ENCODE data around the gene OR5C1. TPM values are rescaled to one million over a fixed set of nuclear protein-coding genes. Genes with fewer than 3 reads are reported as not detected.

OR5C1 gene
- total and polyA plus RNA-seq, 9 of the 15 experiments (the other 6 are each of a cell fraction or from before 2014, with no cell fraction given): not detected

DNA sequence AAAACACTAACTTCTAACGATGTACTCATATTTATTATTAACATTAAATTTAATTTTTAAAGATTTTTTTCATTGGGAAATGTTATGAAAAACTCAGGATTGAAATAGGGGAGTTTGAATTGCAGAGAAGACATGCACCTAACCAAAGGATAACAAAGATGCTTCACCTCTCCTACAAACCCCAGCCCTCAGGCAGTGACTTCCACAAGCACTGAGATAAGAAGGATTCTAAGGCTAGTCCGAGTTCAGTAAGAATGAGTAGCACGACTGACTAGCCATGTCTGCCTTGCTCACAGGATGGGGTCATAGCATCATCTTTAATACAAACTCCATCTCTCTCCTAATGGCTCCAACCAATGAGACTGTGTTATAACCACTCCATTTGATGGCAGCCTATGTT lies 7.1 kb upstream of the OR5C1 start:
- BruUV-seq (replicated peaks): no TSS peak
- Histone ChIP-seq H3K4me1 (replicated peaks in 1 of 2; ENCODE audit: control insufficient read depth in 2 of 2, insufficient read depth in 2 of 2, low read length in 2 of 2) (no peaks in the 10 kb centered on the region), H3K27ac (ENCODE audit: extremely low read depth, low read depth, low read length) (no peak overlapping the region), H3K9ac (ENCODE audit: insufficient read depth in 1 of 2, low read depth in 2 of 2, low read length in 2 of 2) (no peak overlapping the region), H3K27me3 (ENCODE audit: control insufficient read depth in 2 of 2, insufficient read depth in 2 of 2, low read length in 2 of 2) (peaks cover 4 to 12% of the 10 kb centered on the region in 2 experiments; a peak in 3 of 5 replicates), H3K9me1 (ENCODE audit: control insufficient read depth, insufficient read depth, low read length) (peaks cover 3% of the 10 kb centered on the region), H3K36me3 (ENCODE audit: control insufficient read depth, insufficient read depth, low read length) (no peaks in the 10 kb centered on the region), H3K4me2 (ENCODE audit: insufficient read depth, low read length) (no peak overlapping the region), H3K79me2 (ENCODE audit: control insufficient read depth, insufficient read depth, low read length) (no peaks in the 10 kb centered on the region), H4K20me1 (replicated peaks; ENCODE audit: control insufficient read depth, insufficient read depth, low read length) (no peaks in the 10 kb centered on the region), H2AFZ (ENCODE audit: low read depth, low read length) (no peak overlapping the region), H3K9me3 (replicated peaks; ENCODE audit: control insufficient read depth, insufficient read depth, low read depth, low read length) (no peaks in the 10 kb centered on the region), H3K4me3 (no peak overlapping the region)
- in situ Hi-C loops (cut with MboI): no loop called here
- WGBS (ENCODE audit: insufficient coverage, low coverage, missing lambda C conversion rate): 0% methylated on average over 3 of the region's 3 CpGs
- DNase-seq (ENCODE audit: extremely low read depth in 1 of 4, low spot score in 3 of 4) (no peak), FAIRE-seq (peak; percentile 29), ATAC-seq (no peak)
- ChIA-PET POLR2A (no interaction called here), CTCF (ENCODE audit: low intra/inter-chr PET ratio) (no interaction called here)
- intact Hi-C loops (cut with micrococcal nuclease): no loop called here
- TF ChIP-seq ZNF77 (CRISPR knock-in tag; IDR thresholded peaks at IDR 0.05) (no peak), RBM14 (IDR thresholded peaks at IDR 0.05; ENCODE audit: borderline replicate concordance, insufficient read depth, low read depth, low read length) (no peak), PRMT5 (CRISPR knock-in tag; IDR thresholded peaks at IDR 0.05) (no peak), FOXJ3 (CRISPR knock-in tag; IDR thresholded peaks at IDR 0.05) (no peak)
- TF ChIP-seq, protein P1, sequence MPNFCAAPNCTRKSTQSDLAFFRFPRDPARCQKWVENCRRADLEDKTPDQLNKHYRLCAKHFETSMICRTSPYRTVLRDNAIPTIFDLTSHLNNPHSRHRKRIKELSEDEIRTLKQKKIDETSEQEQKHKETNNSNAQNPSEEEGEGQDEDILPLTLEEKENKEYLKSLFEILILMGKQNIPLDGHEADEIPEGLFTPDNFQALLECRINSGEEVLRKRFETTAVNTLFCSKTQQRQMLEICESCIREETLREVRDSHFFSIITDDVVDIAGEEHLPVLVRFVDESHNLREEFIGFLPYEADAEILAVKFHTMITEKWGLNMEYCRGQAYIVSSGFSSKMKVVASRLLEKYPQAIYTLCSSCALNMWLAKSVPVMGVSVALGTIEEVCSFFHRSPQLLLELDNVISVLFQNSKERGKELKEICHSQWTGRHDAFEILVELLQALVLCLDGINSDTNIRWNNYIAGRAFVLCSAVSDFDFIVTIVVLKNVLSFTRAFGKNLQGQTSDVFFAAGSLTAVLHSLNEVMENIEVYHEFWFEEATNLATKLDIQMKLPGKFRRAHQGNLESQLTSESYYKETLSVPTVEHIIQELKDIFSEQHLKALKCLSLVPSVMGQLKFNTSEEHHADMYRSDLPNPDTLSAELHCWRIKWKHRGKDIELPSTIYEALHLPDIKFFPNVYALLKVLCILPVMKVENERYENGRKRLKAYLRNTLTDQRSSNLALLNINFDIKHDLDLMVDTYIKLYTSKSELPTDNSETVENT (CRISPR knock-in tag; IDR thresholded peaks at IDR 0.05): no peak
- TF ChIP-seq, protein P2, sequence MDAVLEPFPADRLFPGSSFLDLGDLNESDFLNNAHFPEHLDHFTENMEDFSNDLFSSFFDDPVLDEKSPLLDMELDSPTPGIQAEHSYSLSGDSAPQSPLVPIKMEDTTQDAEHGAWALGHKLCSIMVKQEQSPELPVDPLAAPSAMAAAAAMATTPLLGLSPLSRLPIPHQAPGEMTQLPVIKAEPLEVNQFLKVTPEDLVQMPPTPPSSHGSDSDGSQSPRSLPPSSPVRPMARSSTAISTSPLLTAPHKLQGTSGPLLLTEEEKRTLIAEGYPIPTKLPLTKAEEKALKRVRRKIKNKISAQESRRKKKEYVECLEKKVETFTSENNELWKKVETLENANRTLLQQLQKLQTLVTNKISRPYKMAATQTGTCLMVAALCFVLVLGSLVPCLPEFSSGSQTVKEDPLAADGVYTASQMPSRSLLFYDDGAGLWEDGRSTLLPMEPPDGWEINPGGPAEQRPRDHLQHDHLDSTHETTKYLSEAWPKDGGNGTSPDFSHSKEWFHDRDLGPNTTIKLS (IDR thresholded peaks at IDR 0.05; ENCODE audit: borderline replicate concordance, low read depth): no peak
- TF ChIP-seq, protein P3, sequence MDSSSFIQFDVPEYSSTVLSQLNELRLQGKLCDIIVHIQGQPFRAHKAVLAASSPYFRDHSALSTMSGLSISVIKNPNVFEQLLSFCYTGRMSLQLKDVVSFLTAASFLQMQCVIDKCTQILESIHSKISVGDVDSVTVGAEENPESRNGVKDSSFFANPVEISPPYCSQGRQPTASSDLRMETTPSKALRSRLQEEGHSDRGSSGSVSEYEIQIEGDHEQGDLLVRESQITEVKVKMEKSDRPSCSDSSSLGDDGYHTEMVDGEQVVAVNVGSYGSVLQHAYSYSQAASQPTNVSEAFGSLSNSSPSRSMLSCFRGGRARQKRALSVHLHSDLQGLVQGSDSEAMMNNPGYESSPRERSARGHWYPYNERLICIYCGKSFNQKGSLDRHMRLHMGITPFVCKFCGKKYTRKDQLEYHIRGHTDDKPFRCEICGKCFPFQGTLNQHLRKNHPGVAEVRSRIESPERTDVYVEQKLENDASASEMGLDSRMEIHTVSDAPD (CRISPR knock-in tag; IDR thresholded peaks at IDR 0.05): no peak

Data from K562 (cell line).